HepG2 (cell line): ENCODE data around the gene PDPK1. TPM values are rescaled to one million over a fixed set of nuclear protein-coding genes. Genes with fewer than 3 reads are reported as not detected.

Source experiments
- CBX5 ChIP-seq: sonication (generic); formaldehyde crosslinking; IDR thresholded peaks from 2 replicates; pipeline ENCODE4 v1.4.0; 2020; ENCODE audit warnings: missing genetic modification reagents, borderline replicate concordance
- ETV5 ChIP-seq: IDR thresholded peaks from 2 replicates; pipeline ENCODE4 v1.6.1; 2018; ENCODE audit warnings: missing biosample characterization, missing genetic modification reagents, inconsistent platforms, borderline replicate concordance
- NR2F1 ChIP-seq, 2 experiments: fragments of 450-650 bp in 1 of 2; formaldehyde crosslinking in 1 of 2; IDR thresholded peaks; 2 replicates each; pipeline versions ENCODE4 v1.5.0 to v1.6.1; 2016 to 2020; ENCODE audit warnings: mild to moderate bottlenecking in 1 of 2, missing compliant biosample characterization in 1 of 2, missing genetic modification reagents in 1 of 2, moderate library complexity in 1 of 2
- RBAK ChIP-seq: sonication (generic); formaldehyde crosslinking; IDR thresholded peaks from 2 replicates; pipeline ENCODE4 v1.5.1; 2020; ENCODE audit warnings: mild to moderate bottlenecking, missing genetic modification reagents
- SAP130 ChIP-seq: IDR thresholded peaks from 2 replicates; pipeline ENCODE4 v1.6.1; 2016; ENCODE audit warnings: low read depth
- SP4 ChIP-seq: sonication (generic); formaldehyde crosslinking; IDR thresholded peaks from 2 replicates; pipeline ENCODE4 v1.8.1; 2023; ENCODE audit warnings: mild to moderate bottlenecking, missing genetic modification reagents
- ZFP41 ChIP-seq: sonication (generic); formaldehyde crosslinking; IDR thresholded peaks from 2 replicates; pipeline ENCODE4 v1.4.0; 2020; ENCODE audit warnings: mild to moderate bottlenecking, missing genetic modification reagents, borderline replicate concordance
- ZNF616 ChIP-seq: sonication (generic); formaldehyde crosslinking; IDR thresholded peaks from 2 replicates; pipeline ENCODE4 v1.5.0; 2020; ENCODE audit warnings: low read depth, mild to moderate bottlenecking, missing genetic modification reagents
- ZNF746 ChIP-seq: sonication (generic); formaldehyde crosslinking; IDR thresholded peaks from 2 replicates; pipeline ENCODE4 v1.8.0; 2022; ENCODE audit warnings: mild to moderate bottlenecking, missing genetic modification reagents
- polyA plus RNA-seq, 8 experiments: library from polyadenylated mRNA; depleted of rRNA in 3 of 8; stranded (reverse) in 7 of 8; unstranded in 1 of 8; fragments of >200 nt; fragmentation: Illumina TruSeq in 4 of 8; extraction: Trizol in 4 of 8; gene quantifications; 2 replicates each; pipeline versions ENCODE4 v1.2.1 to v1.2.3, GENCODE V29; 2011 to 2016; ENCODE audit warnings: low read depth in 4 of 8, missing spikeins in 1 of 8, mixed read lengths in 1 of 8; ENCODE audit not compliant: insufficient read depth in 1 of 8
- total RNA-seq, 5 experiments: library from RNA; depleted of rRNA; stranded (reverse); fragments of >200 nt; fragmentation: Illumina TruSeq; extraction: Trizol; gene quantifications; 2 replicates each; pipeline ENCODE4 v1.2.3, GENCODE V29; 2016; ENCODE audit warnings: low read depth in 1 of 5
- TF ChIP-seq, protein P1 (sequence below): sonication (generic); formaldehyde crosslinking; IDR thresholded peaks from one replicate; pipeline ENCODE4 v1.5.1; 2020; ENCODE audit warnings: mild to moderate bottlenecking, missing genetic modification reagents; ENCODE audit errors: not compliant biosample characterization
- TF ChIP-seq, protein P2 (sequence below): fragments of 450-650 bp; IDR thresholded peaks from 2 replicates; pipeline ENCODE4 v1.6.1; 2017; ENCODE audit warnings: mild to moderate bottlenecking
- TF ChIP-seq, protein P3 (sequence below): sonication (generic); formaldehyde crosslinking; IDR thresholded peaks from 2 replicates; pipeline ENCODE4 v1.5.1; 2020; ENCODE audit warnings: missing genetic modification reagents, mild to moderate bottlenecking, borderline replicate concordance

Gene PDPK1
- total and polyA plus RNA-seq, 2 of the 13 experiments (the other 11 are each of a cell fraction or from before 2014, with no cell fraction given), result 59.6 to 129 TPM

DNA sequence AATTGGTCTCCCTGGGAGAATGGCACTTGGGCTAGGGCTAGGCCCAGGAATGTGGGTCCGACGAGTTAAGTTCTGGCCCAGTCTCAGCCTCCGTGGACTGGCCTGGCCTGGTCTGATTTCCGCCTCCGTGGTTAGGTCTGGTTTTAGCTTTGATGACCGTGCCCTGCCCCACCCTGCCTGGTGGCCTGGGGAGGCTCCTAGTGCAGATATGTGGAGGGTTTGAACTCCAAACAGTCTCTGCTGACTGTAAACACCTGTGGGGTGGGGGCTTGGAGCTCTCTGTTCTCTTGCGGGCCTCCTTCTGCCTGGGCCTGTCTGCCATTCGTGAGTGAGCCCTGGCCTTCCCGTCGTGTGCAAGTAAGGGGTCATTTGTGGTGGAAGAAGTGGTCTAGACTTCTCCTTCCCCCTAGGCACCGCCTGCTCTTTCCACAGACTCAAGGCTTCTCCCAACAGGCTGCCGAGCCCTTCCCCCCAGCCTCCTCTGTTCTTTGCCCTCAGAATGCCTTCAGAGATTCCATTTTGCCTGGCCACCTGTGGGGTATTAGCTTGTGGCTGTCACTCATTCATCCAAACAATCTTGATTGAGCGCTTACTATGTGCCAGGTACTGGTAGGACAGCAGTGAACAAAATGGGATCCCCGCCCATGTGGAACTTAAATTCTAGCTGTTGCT lies 22.5 kb upstream of the PDPK1 start (continued):
- TF ChIP-seq, protein P1, sequence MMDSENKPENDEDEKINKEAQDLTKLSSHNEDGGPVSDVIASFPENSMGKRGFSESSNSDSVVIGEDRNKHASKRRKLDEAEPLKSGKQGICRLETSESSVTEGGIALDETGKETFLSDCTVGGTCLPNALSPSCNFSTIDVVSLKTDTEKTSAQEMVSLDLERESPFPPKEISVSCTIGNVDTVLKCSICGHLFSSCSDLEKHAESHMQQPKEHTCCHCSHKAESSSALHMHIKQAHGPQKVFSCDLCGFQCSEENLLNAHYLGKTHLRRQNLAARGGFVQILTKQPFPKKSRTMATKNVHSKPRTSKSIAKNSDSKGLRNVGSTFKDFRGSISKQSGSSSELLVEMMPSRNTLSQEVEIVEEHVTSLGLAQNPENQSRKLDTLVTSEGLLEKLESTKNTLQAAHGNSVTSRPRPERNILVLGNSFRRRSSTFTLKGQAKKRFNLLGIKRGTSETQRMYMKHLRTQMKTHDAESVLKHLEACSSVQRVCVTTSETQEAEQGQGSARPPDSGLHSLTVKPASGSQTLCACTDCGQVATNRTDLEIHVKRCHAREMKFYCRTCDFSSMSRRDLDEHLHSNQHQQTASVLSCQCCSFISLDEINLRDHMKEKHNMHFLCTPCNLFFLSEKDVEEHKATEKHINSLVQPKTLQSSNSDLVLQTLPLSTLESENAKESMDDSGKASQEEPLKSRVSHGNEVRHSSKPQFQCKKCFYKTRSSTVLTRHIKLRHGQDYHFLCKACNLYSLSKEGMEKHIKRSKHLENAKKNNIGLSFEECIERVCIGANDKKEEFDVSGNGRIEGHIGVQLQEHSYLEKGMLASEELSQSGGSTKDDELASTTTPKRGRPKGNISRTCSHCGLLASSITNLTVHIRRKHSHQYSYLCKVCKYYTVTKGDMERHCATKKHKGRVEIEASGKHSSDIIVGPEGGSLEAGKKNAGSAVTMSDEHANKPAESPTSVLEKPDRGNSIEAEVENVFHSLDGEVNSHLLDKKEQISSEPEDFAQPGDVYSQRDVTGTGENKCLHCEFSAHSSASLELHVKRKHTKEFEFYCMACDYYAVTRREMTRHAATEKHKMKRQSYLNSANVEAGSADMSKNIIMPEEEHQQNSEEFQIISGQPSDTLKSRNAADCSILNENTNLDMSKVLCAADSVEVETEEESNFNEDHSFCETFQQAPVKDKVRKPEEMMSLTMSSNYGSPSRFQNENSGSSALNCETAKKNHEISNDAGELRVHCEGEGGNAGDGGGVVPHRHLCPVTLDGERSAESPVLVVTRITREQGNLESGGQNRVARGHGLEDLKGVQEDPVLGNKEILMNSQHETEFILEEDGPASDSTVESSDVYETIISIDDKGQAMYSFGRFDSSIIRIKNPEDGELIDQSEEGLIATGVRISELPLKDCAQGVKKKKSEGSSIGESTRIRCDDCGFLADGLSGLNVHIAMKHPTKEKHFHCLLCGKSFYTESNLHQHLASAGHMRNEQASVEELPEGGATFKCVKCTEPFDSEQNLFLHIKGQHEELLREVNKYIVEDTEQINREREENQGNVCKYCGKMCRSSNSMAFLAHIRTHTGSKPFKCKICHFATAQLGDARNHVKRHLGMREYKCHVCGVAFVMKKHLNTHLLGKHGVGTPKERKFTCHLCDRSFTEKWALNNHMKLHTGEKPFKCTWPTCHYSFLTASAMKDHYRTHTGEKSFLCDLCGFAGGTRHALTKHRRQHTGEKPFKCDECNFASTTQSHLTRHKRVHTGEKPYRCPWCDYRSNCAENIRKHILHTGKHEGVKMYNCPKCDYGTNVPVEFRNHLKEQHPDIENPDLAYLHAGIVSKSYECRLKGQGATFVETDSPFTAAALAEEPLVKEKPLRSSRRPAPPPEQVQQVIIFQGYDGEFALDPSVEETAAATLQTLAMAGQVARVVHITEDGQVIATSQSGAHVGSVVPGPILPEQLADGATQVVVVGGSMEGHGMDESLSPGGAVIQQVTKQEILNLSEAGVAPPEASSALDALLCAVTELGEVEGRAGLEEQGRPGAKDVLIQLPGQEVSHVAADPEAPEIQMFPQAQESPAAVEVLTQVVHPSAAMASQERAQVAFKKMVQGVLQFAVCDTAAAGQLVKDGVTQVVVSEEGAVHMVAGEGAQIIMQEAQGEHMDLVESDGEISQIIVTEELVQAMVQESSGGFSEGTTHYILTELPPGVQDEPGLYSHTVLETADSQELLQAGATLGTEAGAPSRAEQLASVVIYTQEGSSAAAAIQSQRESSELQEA (CRISPR knock-in tag), result no peak
- TF ChIP-seq, protein P2, sequence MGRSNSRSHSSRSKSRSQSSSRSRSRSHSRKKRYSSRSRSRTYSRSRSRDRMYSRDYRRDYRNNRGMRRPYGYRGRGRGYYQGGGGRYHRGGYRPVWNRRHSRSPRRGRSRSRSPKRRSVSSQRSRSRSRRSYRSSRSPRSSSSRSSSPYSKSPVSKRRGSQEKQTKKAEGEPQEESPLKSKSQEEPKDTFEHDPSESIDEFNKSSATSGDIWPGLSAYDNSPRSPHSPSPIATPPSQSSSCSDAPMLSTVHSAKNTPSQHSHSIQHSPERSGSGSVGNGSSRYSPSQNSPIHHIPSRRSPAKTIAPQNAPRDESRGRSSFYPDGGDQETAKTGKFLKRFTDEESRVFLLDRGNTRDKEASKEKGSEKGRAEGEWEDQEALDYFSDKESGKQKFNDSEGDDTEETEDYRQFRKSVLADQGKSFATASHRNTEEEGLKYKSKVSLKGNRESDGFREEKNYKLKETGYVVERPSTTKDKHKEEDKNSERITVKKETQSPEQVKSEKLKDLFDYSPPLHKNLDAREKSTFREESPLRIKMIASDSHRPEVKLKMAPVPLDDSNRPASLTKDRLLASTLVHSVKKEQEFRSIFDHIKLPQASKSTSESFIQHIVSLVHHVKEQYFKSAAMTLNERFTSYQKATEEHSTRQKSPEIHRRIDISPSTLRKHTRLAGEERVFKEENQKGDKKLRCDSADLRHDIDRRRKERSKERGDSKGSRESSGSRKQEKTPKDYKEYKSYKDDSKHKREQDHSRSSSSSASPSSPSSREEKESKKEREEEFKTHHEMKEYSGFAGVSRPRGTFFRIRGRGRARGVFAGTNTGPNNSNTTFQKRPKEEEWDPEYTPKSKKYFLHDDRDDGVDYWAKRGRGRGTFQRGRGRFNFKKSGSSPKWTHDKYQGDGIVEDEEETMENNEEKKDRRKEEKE, result no peak
- 0 out of 2 replicates have a peak, but pooled peaks have one; percentile 23 for TF ChIP-seq SP4 (CRISPR knock-in tag)
- no peak for TF ChIP-seq ZNF746 (CRISPR knock-in tag)
- TF ChIP-seq, protein P3, sequence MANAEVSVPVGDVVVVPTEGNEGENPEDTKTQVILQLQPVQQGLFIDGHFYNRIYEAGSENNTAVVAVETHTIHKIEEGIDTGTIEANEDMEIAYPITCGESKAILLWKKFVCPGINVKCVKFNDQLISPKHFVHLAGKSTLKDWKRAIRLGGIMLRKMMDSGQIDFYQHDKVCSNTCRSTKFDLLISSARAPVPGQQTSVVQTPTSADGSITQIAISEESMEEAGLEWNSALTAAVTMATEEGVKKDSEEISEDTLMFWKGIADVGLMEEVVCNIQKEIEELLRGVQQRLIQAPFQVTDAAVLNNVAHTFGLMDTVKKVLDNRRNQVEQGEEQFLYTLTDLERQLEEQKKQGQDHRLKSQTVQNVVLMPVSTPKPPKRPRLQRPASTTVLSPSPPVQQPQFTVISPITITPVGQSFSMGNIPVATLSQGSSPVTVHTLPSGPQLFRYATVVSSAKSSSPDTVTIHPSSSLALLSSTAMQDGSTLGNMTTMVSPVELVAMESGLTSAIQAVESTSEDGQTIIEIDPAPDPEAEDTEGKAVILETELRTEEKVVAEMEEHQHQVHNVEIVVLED, result no peak
- no peak for TF ChIP-seq ZNF616
- peak; percentile 19; the same call in 1 of the 2 replicates for TF ChIP-seq ETV5 (CRISPR knock-in tag)
- no peak for TF ChIP-seq CBX5 (CRISPR knock-in tag)
- TF ChIP-seq SAP130 (CRISPR knock-in tag), result peak; percentile 27
- TF ChIP-seq ZFP41 (CRISPR knock-in tag), result no peak
- no peak for TF ChIP-seq RBAK (CRISPR knock-in tag)
- TF ChIP-seq NR2F1 (CRISPR knock-in tag; IDR thresholded peaks at IDR 0.05), result no peak
